Measurements from ENCODE around the gene SLX4IP. TPM values are rescaled to one million over a fixed set of nuclear protein-coding genes. Genes with fewer than 3 reads are reported as not detected.

The SLX4IP gene
- total and polyA plus RNA-seq, 2 donors (not counting 3 experiments of a cell fraction or from before 2014, with no cell fraction given), result 1.9 to 4.5 TPM

DNA sequence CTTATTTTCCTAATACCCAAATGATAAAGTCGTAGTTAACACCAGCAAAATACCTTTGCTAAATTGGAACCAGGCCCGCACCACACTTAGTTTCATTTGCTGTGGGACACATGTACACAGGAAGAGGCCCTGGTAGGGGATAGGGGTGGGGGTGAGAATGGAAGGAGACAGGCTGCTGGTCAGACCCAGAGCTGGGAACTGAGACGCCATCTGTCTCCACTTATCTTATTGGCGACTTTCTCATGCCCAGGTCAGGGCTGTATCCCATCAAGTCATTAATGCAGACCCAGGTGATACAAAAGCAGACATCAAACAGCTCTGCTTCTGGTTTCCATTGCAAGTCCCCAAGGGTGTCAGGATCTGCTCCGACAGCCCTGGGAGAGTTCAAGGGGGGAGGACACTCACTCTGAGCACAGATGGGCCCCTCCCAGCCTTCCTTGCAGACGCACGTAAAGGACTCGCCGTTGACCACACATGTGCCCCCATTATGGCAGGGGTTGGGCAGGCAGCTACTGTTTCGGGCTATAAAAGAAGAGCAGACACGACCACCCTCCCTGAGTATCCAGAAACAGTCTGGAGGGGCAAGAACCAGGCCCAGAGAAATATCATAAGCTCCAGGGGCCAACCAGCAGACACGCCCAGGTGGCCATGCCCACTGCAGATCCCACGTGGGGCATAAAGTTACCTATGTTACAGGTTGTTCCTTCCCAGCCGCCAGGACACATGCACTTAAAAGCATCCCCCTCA lies 209.5 kb downstream of the SLX4IP start:
- Histone ChIP-seq H4K20me1 (replicated peaks; ENCODE audit: control insufficient read depth, extremely low read depth, insufficient read depth, low read length) (no peaks in the 10 kb centered on the region), H3K27me3 (ENCODE audit: control insufficient read depth in 2 of 2, insufficient read depth in 2 of 2, low read length in 2 of 2) (no peaks in the 10 kb centered on the region), H3K27ac (ENCODE audit: insufficient read depth, low read depth, low read length) (no peak overlapping the region), H3K79me2 (ENCODE audit: control insufficient read depth, insufficient read depth, low read length) (no peaks in the 10 kb centered on the region), H3K9me3 (replicated peaks; ENCODE audit: control insufficient read depth, insufficient read depth, low read length) (no peaks in the 10 kb centered on the region), H3K9me1 (replicated peaks; ENCODE audit: control insufficient read depth, extremely low read depth, insufficient read depth, low read length) (no peaks in the 10 kb centered on the region), H2AFZ (ENCODE audit: low read depth, low read length) (no peak overlapping the region), H3K9ac (replicated peaks; ENCODE audit: extremely low read depth, insufficient read depth, low read length) (no peak overlapping the region), H3K4me1 (ENCODE audit: control insufficient read depth, extremely low read depth, insufficient read depth, low read length) (peaks cover 6% of the 10 kb centered on the region), H3K4me3 (replicated peaks in 1 of 3; ENCODE audit: insufficient read depth in 1 of 3, low read depth in 1 of 3, low read length in 3 of 3) (no peak overlapping the region), H3K4me2 (ENCODE audit: insufficient read depth, low read length) (no peak overlapping the region), H3K36me3 (ENCODE audit: control insufficient read depth in 2 of 2, extremely low read depth in 1 of 2, insufficient read depth in 2 of 2, low read length in 2 of 2) (peaks cover 16 to 72% of the 10 kb centered on the region in 2 experiments)
- intact Hi-C loops (cut with micrococcal nuclease) (no loop called here), dilution Hi-C loops (cut with MboI; ENCODE audit: extremely low pct_ligation_motif_present, low sequenced_read_pairs) (no loop called here)
- ChIA-PET POLR2A (no interaction called here), CTCF (interaction anchor here (1.3 kb wide), 1 partner anchor 560 kb away, joined by 3 read pairs; no protein-coding TSS in a partner anchor)
- FAIRE-seq (no peak), DNase-seq (ENCODE audit: low read depth, low spot score) (no peak)
- TF ChIP-seq JUN (IDR thresholded peaks at IDR 0.05; ENCODE audit: borderline replicate concordance, insufficient read depth, insufficient read length, low read depth), result no peak
- no peak for TF ChIP-seq POLR2A (IDR thresholded peaks at IDR 0.05; ENCODE audit: low read depth, low read length)
- TF ChIP-seq EZH2 (IDR thresholded peaks at IDR 0.05; ENCODE audit: borderline replicate concordance, low read depth, low read length, severe bottlenecking), result no peak
- no peak for TF ChIP-seq POLR2AphosphoS5 (IDR thresholded peaks at IDR 0.05; ENCODE audit: insufficient read depth, low read depth, low read length)
- BruUV-seq (replicated peaks), result no TSS peak

DNA sequence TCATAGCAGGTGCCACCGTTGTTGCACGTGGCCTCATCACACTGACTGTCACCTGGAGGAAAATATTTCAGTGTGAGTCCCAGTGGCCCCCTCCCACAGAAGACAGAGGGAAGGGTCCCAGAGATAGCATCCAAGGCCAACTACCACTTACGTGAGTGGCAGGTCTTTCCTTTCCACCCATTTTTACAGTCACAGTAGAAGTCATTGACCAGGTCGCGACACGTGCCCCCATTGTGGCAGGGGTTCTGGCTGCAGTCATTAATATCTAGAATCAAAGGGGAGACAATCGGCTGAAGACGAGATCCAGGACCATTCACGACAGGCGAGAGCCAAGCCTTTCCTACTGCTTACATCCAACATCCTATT lies 210.1 kb downstream of the SLX4IP start:
- Histone ChIP-seq H3K9me3 (replicated peaks; ENCODE audit: control insufficient read depth, insufficient read depth, low read length) (no peaks in the 10 kb centered on the region), H3K4me2 (ENCODE audit: insufficient read depth, low read length) (no peak overlapping the region), H3K79me2 (ENCODE audit: control insufficient read depth, insufficient read depth, low read length) (no peaks in the 10 kb centered on the region), H2AFZ (ENCODE audit: low read depth, low read length) (no peak overlapping the region), H3K36me3 (ENCODE audit: control insufficient read depth in 2 of 2, extremely low read depth in 1 of 2, insufficient read depth in 2 of 2, low read length in 2 of 2) (peaks cover 20 to 69% of the 10 kb centered on the region in 2 experiments), H3K27ac (ENCODE audit: insufficient read depth, low read depth, low read length) (no peak overlapping the region), H4K20me1 (replicated peaks; ENCODE audit: control insufficient read depth, extremely low read depth, insufficient read depth, low read length) (no peaks in the 10 kb centered on the region), H3K9ac (replicated peaks; ENCODE audit: extremely low read depth, insufficient read depth, low read length) (no peak overlapping the region), H3K4me1 (ENCODE audit: control insufficient read depth, extremely low read depth, insufficient read depth, low read length) (peaks cover 6% of the 10 kb centered on the region), H3K4me3 (replicated peaks in 1 of 3; ENCODE audit: insufficient read depth in 1 of 3, low read depth in 1 of 3, low read length in 3 of 3) (no peak overlapping the region), H3K27me3 (ENCODE audit: control insufficient read depth in 2 of 2, insufficient read depth in 2 of 2, low read length in 2 of 2) (no peaks in the 10 kb centered on the region), H3K9me1 (replicated peaks; ENCODE audit: control insufficient read depth, extremely low read depth, insufficient read depth, low read length) (no peaks in the 10 kb centered on the region)
- CTCF ChIA-PET, result interaction anchor here (1.3 kb wide), 1 partner anchor 559 kb away, joined by 3 read pairs; no protein-coding TSS in a partner anchor
- no TSS peak for BruUV-seq (replicated peaks)
- dilution Hi-C loops (cut with MboI; ENCODE audit: extremely low pct_ligation_motif_present, low sequenced_read_pairs) (no loop called here), intact Hi-C loops (cut with micrococcal nuclease) (no loop called here)
- no peak for DNase-seq (ENCODE audit: low read depth, low spot score)
- no peak for TF ChIP-seq GATA2 (IDR thresholded peaks at IDR 0.05; ENCODE audit: insufficient read depth, insufficient read length, low read depth, low read length)
- no peak for TF ChIP-seq CTCF (IDR thresholded peaks at IDR 0.05; ENCODE audit: extremely low read depth in 1 of 2, insufficient read depth in 1 of 2, low read depth in 1 of 2, low read length in 2 of 2)
- TF ChIP-seq POLR2A (IDR thresholded peaks at IDR 0.05; ENCODE audit: low read depth, low read length), result no peak
- TF ChIP-seq, protein P1, sequence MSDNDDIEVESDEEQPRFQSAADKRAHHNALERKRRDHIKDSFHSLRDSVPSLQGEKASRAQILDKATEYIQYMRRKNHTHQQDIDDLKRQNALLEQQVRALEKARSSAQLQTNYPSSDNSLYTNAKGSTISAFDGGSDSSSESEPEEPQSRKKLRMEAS (IDR thresholded peaks at IDR 0.05; ENCODE audit: insufficient read depth, insufficient read length), result no peak
- no peak for TF ChIP-seq MYC (IDR thresholded peaks at IDR 0.05; ENCODE audit: low read depth, low read length)
- TF ChIP-seq EZH2 (IDR thresholded peaks at IDR 0.05; ENCODE audit: borderline replicate concordance, low read depth, low read length, severe bottlenecking), result no peak
- no peak for TF ChIP-seq FOS (IDR thresholded peaks at IDR 0.05; ENCODE audit: borderline replicate concordance, insufficient read depth, low read length)
- TF ChIP-seq POLR2AphosphoS5 (IDR thresholded peaks at IDR 0.05; ENCODE audit: insufficient read depth, low read depth, low read length), result no peak
- TF ChIP-seq JUN (IDR thresholded peaks at IDR 0.05; ENCODE audit: borderline replicate concordance, insufficient read depth, insufficient read length, low read depth), result no peak
- FAIRE-seq, result no peak
- POLR2A ChIA-PET, result no interaction called here
